Naive thymus-derived CD4-positive, alpha-beta T cell (primary cell): ENCODE data around the gene COL3A1. TPM values are rescaled to one million over a fixed set of nuclear protein-coding genes. Genes with fewer than 3 reads are reported as not detected.

Experiments used
- ATAC-seq: fragments of 150-1000 bp; cut with Tn5 transposase; 2 replicates; pipeline ENCODE4 v1.10.0; 2021; ENCODE audit warnings: mild to moderate bottlenecking, moderate library complexity
- CTCF ChIA-PET: fragments of 350-600 bp; sonication (Branson Sonifier 250); formaldehyde crosslinking; loops from one replicate; lab custom pipeline; 2021; ENCODE audit warnings: antibody characterized with exemption; lab: Charles Lee
- POLR2A ChIA-PET: fragments of 350-600 bp; sonication (Branson Sonifier 250); formaldehyde crosslinking; loops from one replicate; lab custom pipeline; 2021; ENCODE audit warnings: antibody characterized with exemption, inconsistent platforms; lab: Charles Lee
- DNase-seq, 9 donors: peaks; one replicate each; pipeline versions ENCODE4 v3.0.0 to v3.0.0-alpha.2; 2020 to 2022; ENCODE audit warnings: mixed read lengths in 1 of 9
- H3K27ac ChIP-seq: one replicate; pipeline ENCODE4 v1.7.0; 2013; ENCODE audit warnings: mild to moderate bottlenecking, low read depth, low read length, moderate library complexity
- H3K27me3 ChIP-seq, 2 donors: one replicate each; pipeline ENCODE4 v1.7.0; 2013; ENCODE audit warnings: low read length in 2 of 2, mild to moderate bottlenecking in 2 of 2, moderate library complexity in 2 of 2; ENCODE audit not compliant: control insufficient read depth in 2 of 2, insufficient read depth in 2 of 2
- H3K36me3 ChIP-seq, 3 experiments: 1 replicate in 2 of 3; 2 replicates in 1 of 3; pipeline ENCODE4 v1.7.0; 2013; ENCODE audit warnings: low read length in 3 of 3, mild to moderate bottlenecking in 3 of 3, moderate library complexity in 1 of 3; ENCODE audit not compliant: insufficient read depth in 3 of 3, control insufficient read depth in 2 of 3
- H3K4me1 ChIP-seq, 2 donors: one replicate each; pipeline ENCODE4 v1.7.0; 2013; ENCODE audit warnings: low read length in 2 of 2, mild to moderate bottlenecking in 2 of 2, moderate library complexity in 1 of 2; ENCODE audit not compliant: control insufficient read depth in 2 of 2, insufficient read depth in 2 of 2
- H3K4me3 ChIP-seq: 2 replicates; pipeline ENCODE4 v1.7.0; 2013; ENCODE audit warnings: mild to moderate bottlenecking, low read length
- H3K9me3 ChIP-seq, 3 experiments: 1 replicate in 2 of 3; 2 replicates in 1 of 3; pipeline ENCODE4 v1.7.0; 2013; ENCODE audit warnings: low read length in 3 of 3; ENCODE audit not compliant: control insufficient read depth in 2 of 3
- H3K27ac Mint-ChIP-seq, 9 donors: one replicate each; pipeline ENCODE4 v1.8.0; 2020 to 2022; ENCODE audit warnings: mixed read lengths in 9 of 9, mild to moderate bottlenecking in 8 of 9, moderate library complexity in 5 of 9, inconsistent platforms in 2 of 9
- H3K27me3 Mint-ChIP-seq, 5 donors: one replicate each; pipeline ENCODE4 v1.8.0; 2021 to 2022; ENCODE audit warnings: mixed read lengths in 5 of 5, mild to moderate bottlenecking in 1 of 5
- H3K36me3 Mint-ChIP-seq, 5 donors: one replicate each; pipeline ENCODE4 v1.8.0; 2020 to 2022; ENCODE audit warnings: mixed read lengths in 5 of 5, mild to moderate bottlenecking in 3 of 5, inconsistent platforms in 1 of 5
- H3K4me1 Mint-ChIP-seq, 7 donors: one replicate each; pipeline ENCODE4 v1.8.0; 2020 to 2022; ENCODE audit warnings: mixed read lengths in 7 of 7, mild to moderate bottlenecking in 3 of 7, inconsistent platforms in 1 of 7
- H3K4me3 Mint-ChIP-seq, 10 donors: one replicate each; pipeline ENCODE4 v1.8.0; 2020 to 2022; ENCODE audit warnings: mild to moderate bottlenecking in 10 of 10, mixed read lengths in 10 of 10, moderate library complexity in 6 of 10, inconsistent platforms in 2 of 10
- H3K9me3 Mint-ChIP-seq, 11 donors: one replicate each; pipeline ENCODE4 v1.8.0; 2020 to 2022; ENCODE audit warnings: mixed read lengths in 11 of 11, mild to moderate bottlenecking in 4 of 11, inconsistent platforms in 1 of 11, moderate library complexity in 1 of 11
- intact Hi-C, 2 donors: fragments of 100-400 bp; cut with micrococcal nuclease; formaldehyde crosslinking; loops; one replicate each; pipeline ENCODE4 v1.15.1; 2023
- polyA plus RNA-seq, 2 donors: library from polyadenylated mRNA; unstranded; fragments of 300-500 nt; fragmentation: Illumina TruSeq; gene quantifications; one replicate each; pipeline ENCODE4 v1.2.3, GENCODE V29; 2021
- total RNA-seq, 6 experiments: library from RNA in 5 of 6; stranded (reverse) in 5 of 6; gene quantifications; 1 replicate in 5 of 6; 2 replicates in 1 of 6; pipeline ENCODE4 v1.2.3 and lab custom pipeline; 2021 to 2026

COL3A1 gene
- total and polyA plus RNA-seq, 7 experiments from 2014 or later = 0.27 TPM; not detected in 6

DNA sequence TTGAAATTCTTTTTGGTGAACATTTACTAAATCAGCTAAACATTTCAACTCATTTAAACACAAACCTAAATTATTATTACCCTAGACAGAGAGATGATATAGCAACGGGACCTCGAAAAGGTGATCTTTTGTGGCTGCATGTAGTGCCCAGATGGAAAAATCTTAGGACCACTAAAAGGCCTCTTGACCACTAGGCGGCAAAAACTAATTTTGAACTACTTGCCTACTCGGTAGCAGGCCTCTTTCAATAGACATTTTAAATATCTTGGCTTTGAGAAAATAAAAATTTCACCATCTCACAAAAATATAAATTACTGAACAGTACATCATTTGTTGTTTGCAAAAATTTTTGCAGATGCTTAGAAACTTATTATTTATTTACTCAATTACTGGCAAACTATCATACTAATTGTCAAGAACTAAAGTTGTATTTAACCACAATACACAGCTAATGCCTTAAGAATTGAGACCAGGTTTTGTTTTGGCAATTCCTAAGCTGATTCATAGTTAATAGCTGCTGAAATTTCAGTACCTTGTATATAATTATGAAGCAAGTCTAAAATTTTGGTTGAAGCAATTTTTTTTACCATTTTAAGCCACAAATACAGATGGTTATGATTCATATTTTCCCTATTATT, 9.4 kb downstream of the COL3A1 start:
- DNase-seq (no peak), ATAC-seq (no peak)
- ChIA-PET POLR2A (no interaction called here), CTCF (no interaction called here)
- Mint-ChIP-seq H3K4me1 (peaks cover 0 to 6% (median 0%) of the 10 kb centered on the region in 7 donors), H3K27ac (no peak overlapping the region), H3K36me3 (no peaks in the 10 kb centered on the region), H3K9me3 (no peaks in the 10 kb centered on the region), H3K27me3 (peaks cover 0 to 6% (median 3%) of the 10 kb centered on the region in 5 donors), H3K4me3 (no peak overlapping the region)
- Histone ChIP-seq H3K4me3 (no peak overlapping the region), H3K27ac (no peak overlapping the region), H3K9me3 (no peaks in the 10 kb centered on the region), H3K36me3 (no peaks in the 10 kb centered on the region), H3K4me1 (no peaks in the 10 kb centered on the region), H3K27me3 (no peaks in the 10 kb centered on the region)
- intact Hi-C loops = no loop called here

DNA sequence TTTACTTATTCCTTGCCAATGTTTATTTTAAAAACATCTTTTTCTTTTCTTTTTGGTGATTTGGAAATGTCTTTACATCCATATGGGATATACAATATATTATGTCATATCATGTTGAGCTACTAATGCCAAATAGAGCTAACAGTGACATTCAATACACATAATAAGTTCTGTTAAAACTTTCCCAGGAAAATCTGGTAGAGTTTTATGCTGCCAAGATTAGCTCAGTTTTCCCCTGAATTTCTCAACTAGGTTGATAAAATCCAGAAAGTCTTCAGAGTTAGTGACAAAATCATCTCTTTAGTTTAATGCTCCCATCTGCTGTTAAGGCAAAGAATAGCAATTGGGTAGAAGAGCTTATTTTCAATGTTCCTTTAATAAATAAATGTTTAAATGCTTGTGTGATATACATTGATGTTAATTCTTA, 9.9 kb downstream of the COL3A1 start:
- Histone ChIP-seq H3K9me3 (no peaks in the 10 kb centered on the region), H3K4me1 (no peaks in the 10 kb centered on the region), H3K27me3 (no peaks in the 10 kb centered on the region), H3K27ac (no peak overlapping the region), H3K4me3 (no peak overlapping the region), H3K36me3 (no peaks in the 10 kb centered on the region)
- peaks cover 0 to under 1% (median 0%) of the 10 kb centered on the region in 7 donors for H3K4me1 Mint-ChIP-seq
- ChIA-PET POLR2A (no interaction called here), CTCF (no interaction called here)
- DNase-seq (no peak), ATAC-seq (no peak)
- H3K27ac Mint-ChIP-seq = no peak overlapping the region
- H3K9me3 Mint-ChIP-seq = no peaks in the 10 kb centered on the region
- H3K4me3 Mint-ChIP-seq = no peak overlapping the region
- H3K27me3 Mint-ChIP-seq = peaks cover 0 to 4% (median under 1%) of the 10 kb centered on the region in 5 donors
- no peaks in the 10 kb centered on the region for H3K36me3 Mint-ChIP-seq
- intact Hi-C loops = no loop called here

DNA sequence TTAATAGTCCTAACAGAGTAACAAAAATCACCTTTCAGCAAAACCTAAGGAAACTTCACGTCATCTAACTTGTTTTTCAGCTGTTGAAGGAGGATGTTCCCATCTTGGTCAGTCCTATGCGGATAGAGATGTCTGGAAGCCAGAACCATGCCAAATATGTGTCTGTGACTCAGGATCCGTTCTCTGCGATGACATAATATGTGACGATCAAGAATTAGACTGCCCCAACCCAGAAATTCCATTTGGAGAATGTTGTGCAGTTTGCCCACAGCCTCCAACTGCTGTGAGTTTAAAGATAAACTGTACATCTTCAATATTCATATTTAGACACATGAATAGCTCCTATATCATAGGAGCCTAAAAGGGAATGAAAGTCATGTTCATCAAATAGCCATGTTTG, 10.5 kb downstream of the COL3A1 start:
- POLR2A ChIA-PET = no interaction called here
- no peak for ATAC-seq
- Mint-ChIP-seq H3K4me1 (no peaks in the 10 kb centered on the region), H3K9me3 (no peaks in the 10 kb centered on the region), H3K4me3 (no peak overlapping the region), H3K27ac (no peak overlapping the region), H3K27me3 (peaks cover 0 to 4% (median 1%) of the 10 kb centered on the region in 5 donors), H3K36me3 (no peaks in the 10 kb centered on the region)
- no peaks in the 10 kb centered on the region for H3K36me3 ChIP-seq
- intact Hi-C loops = no loop called here
- no peaks in the 10 kb centered on the region for H3K9me3 ChIP-seq
- no peak overlapping the region for H3K4me3 ChIP-seq
- CTCF ChIA-PET = no interaction called here
- no peak for DNase-seq
- H3K27me3 ChIP-seq = no peaks in the 10 kb centered on the region
- no peak overlapping the region for H3K27ac ChIP-seq
- no peaks in the 10 kb centered on the region for H3K4me1 ChIP-seq

DNA sequence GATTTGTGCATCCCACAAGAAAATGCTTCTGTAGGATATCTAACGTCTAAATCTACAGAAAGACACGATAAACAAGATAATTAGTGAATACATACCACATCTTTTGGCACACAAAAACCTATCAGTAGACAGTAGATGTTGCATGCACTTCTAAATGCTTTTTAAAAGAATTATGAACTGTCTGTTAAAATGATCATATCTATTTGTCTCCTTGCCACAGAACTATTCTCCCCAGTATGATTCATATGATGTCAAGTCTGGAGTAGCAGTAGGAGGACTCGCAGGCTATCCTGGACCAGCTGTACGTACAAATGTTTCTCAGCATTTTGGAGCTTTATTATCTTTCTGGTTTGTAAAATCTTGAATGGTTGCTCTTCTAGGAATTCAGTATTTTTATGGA, 12.7 kb downstream of the COL3A1 start:
- Histone ChIP-seq H3K27ac (no peak overlapping the region), H3K27me3 (no peaks in the 10 kb centered on the region), H3K9me3 (no peaks in the 10 kb centered on the region), H3K36me3 (no peaks in the 10 kb centered on the region), H3K4me1 (no peaks in the 10 kb centered on the region), H3K4me3 (no peak overlapping the region)
- Mint-ChIP-seq H3K4me3 (no peak overlapping the region), H3K9me3 (no peaks in the 10 kb centered on the region), H3K36me3 (no peaks in the 10 kb centered on the region), H3K27ac (no peak overlapping the region), H3K4me1 (no peaks in the 10 kb centered on the region), H3K27me3 (peaks cover 0 to 6% (median 3%) of the 10 kb centered on the region in 5 donors)
- CTCF ChIA-PET = no interaction called here
- DNase-seq = no peak
- ATAC-seq = no peak
- intact Hi-C loops = no loop called here
- POLR2A ChIA-PET = no interaction called here

DNA sequence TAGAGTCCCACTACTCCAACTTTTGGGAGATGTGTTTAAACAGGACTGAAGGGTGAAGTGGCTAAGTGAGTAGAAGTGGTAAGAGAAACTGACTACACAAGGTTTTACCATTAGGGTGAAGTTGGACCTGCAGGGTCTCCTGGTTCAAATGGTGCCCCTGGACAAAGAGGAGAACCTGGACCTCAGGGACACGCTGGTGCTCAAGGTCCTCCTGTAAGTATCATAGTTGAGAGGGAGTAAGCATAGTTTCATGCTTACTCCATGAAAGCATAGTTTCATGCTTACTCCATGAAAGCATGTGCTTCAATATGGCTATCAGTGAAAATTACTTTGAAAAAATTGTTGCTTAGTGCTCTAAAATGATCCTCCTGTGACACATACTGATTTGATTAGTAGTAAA, 19.1 kb downstream of the COL3A1 start:
- POLR2A ChIA-PET = no interaction called here
- H3K36me3 Mint-ChIP-seq = no peaks in the 10 kb centered on the region

DNA sequence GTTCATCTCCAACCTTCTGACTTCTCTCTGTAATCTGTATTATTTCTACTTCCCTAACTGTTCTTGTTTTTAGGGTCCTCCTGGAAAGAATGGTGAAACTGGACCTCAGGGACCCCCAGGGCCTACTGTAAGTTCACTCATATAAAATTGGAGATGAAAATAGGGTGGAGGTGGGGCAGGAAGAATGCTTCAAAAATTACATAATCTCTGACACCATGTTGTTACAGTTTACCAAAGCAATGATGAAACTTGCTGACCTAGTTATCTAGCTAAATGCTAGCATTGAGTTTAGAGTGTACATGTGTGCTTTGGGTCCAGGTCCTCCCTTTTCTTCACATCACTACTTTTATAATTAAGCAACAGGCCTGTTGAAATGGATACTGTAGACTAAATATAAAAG, 23.1 kb downstream of the COL3A1 start:
- POLR2A ChIA-PET = no interaction called here
- no peaks in the 10 kb centered on the region for H3K9me3 ChIP-seq
- Mint-ChIP-seq H3K9me3 (no peaks in the 10 kb centered on the region), H3K27me3 (peaks cover 0 to 6% (median 0%) of the 10 kb centered on the region in 5 donors), H3K4me3 (no peak overlapping the region), H3K36me3 (no peaks in the 10 kb centered on the region), H3K4me1 (peaks cover 0 to 3% (median 0%) of the 10 kb centered on the region in 7 donors), H3K27ac (no peak overlapping the region)
- no peaks in the 10 kb centered on the region for H3K4me1 ChIP-seq
- H3K4me3 ChIP-seq = no peak overlapping the region
- DNase-seq (no peak), ATAC-seq (no peak)
- no peaks in the 10 kb centered on the region for H3K27me3 ChIP-seq
- CTCF ChIA-PET = no interaction called here
- no peak overlapping the region for H3K27ac ChIP-seq
- intact Hi-C loops = no loop called here
- no peaks in the 10 kb centered on the region for H3K36me3 ChIP-seq

More for the DNA sequence above, 19.1 kb downstream of the COL3A1 start:
- intact Hi-C loops = no loop called here
- ATAC-seq = no peak
- peaks cover 0 to 12% (median 0%) of the 10 kb centered on the region in 5 donors for H3K27me3 Mint-ChIP-seq
- Histone ChIP-seq H3K4me3 (no peak overlapping the region), H3K27me3 (no peaks in the 10 kb centered on the region), H3K27ac (no peak overlapping the region), H3K9me3 (no peaks in the 10 kb centered on the region), H3K36me3 (no peaks in the 10 kb centered on the region), H3K4me1 (no peaks in the 10 kb centered on the region)
- CTCF ChIA-PET = no interaction called here
- H3K4me3 Mint-ChIP-seq = no peak overlapping the region
- no peaks in the 10 kb centered on the region for H3K9me3 Mint-ChIP-seq
- DNase-seq = no peak
- H3K27ac Mint-ChIP-seq = no peak overlapping the region
- H3K4me1 Mint-ChIP-seq = no peaks in the 10 kb centered on the region

DNA sequence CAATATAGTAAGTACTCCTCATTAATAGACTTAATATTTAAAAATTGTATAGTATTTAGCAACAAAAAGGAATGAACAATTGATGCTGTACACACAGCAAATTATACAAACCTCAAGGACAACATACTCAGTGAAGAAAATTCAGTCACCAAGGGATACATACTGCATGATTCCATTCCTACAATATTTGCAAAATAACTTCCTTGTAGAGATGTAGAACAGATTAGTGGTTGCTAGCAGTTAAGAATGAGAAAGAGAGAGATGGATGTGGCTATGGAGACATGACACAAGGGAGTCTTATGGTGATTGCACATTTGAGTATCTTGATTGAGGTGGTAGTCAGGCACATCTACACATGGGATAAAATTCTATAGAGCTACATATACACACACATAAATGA, 26.0 kb downstream of the COL3A1 start:
- Histone ChIP-seq H3K9me3 (no peaks in the 10 kb centered on the region), H3K4me3 (no peak overlapping the region), H3K4me1 (no peaks in the 10 kb centered on the region), H3K27ac (no peak overlapping the region), H3K27me3 (no peaks in the 10 kb centered on the region), H3K36me3 (no peaks in the 10 kb centered on the region)
- H3K4me1 Mint-ChIP-seq = peaks cover 0 to 4% (median 0%) of the 10 kb centered on the region in 7 donors
- H3K36me3 Mint-ChIP-seq = no peaks in the 10 kb centered on the region
- CTCF ChIA-PET = no interaction called here
- H3K27ac Mint-ChIP-seq = no peak overlapping the region
- no peak for DNase-seq
- no peak for ATAC-seq
- H3K27me3 Mint-ChIP-seq = no peaks in the 10 kb centered on the region
- POLR2A ChIA-PET = no interaction called here
- intact Hi-C loops = no loop called here
- no peaks in the 10 kb centered on the region for H3K9me3 Mint-ChIP-seq
- no peak overlapping the region for H3K4me3 Mint-ChIP-seq
